Measurements from ENCODE around the gene CREBRF.

The CREBRF gene

DNA sequence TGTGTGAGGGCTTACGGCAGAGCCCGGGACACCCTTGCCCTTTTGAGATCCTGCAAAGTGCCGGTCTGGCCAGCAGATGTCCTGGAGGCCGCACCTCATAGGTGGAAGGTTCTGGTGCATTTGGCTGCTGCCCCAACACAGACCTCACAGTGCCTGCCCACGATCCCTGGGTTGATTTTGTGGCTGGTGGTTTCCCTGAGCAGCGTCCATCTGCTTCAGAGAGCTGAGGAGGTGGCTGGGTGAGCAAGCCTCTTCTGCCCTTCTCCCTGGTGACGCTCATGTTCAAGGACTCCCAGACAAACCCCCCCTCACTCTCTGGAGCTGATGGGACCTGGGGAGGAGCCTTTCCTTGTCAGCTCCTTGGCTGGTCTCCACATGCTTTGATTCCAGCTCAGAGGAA lies 107.1 kb downstream of the CREBRF start:
- DNase-seq, result no peak

DNA sequence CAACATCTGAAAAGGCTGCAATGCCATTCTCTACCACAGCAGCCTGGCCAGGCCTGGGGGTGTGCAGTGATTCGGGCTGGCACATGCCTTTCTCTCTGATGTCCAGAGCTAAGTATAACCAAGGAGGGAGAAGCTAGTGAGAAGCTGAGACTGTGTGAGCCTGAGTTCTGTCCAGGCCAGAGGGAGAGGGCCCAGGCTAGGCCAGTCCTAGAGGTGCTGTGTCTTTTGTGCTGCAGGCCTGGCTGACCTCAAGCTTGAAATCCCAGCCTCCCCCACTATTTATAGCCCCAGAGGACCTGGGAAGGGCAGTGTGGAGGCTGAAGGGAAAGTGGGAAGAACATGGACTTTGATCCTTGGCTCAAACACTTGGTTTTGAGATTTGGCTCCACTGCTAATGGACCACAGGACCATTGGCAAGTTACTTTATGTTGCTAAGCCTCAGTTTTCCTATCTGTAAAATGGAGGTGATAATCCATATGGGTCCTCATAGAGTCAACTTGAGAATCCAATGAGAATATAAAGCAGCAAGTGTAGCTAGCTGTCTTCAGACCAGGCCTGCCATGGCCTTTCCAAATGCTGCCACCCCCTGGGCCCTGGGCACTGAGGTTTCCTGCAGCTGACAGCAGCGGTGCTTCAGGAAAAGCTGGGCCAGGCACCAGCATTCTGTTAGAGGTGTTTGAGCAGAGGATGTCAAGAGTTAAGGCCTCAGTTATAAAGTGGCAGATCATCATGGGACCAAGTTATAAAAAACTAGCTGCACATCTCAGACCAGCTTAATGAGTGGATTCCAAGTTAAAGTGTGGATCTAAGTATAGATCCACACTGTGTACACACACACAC lies 109.2 kb downstream of the CREBRF start:
- no peak for DNase-seq

DNA sequence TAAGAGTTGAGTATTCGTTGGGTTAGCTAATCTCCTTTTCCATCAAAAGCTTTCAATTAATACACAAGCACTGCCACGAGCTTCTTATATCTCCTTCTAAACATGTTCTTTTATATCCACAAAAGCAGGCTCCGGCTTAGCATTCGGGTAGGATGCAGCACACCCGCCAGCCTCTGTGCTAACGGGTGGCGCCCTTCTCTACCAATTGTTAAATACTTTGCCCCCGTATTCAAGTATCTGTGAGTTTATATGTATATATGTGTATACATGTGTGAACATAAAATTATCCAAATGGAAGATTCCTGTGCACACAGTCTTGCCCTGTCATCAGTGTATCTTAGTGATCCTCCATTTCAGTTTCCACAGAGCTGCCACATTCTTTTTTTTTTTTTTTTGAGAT lies 116.0 kb downstream of the CREBRF start:
- no peak for DNase-seq

DNA sequence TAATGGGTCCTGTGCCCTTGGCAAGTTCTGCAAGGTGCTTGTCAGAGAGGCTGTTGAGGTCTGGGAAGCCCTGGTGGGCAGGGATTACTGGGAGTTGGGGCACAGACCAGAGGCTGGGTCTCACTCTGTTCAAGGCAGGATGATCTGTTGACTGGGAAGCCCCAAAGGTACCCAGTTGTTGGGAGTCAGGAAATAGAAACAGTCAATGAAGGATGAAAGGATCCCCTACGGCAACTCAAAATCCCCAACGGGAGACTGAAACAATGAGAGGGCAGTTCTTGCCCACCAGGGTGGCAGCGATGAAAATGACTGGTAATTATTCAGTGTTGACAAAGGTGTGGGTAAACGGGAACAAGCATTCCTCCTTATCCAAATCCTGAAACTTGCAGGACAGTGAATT lies 119.4 kb downstream of the CREBRF start:
- no peak for DNase-seq

DNA sequence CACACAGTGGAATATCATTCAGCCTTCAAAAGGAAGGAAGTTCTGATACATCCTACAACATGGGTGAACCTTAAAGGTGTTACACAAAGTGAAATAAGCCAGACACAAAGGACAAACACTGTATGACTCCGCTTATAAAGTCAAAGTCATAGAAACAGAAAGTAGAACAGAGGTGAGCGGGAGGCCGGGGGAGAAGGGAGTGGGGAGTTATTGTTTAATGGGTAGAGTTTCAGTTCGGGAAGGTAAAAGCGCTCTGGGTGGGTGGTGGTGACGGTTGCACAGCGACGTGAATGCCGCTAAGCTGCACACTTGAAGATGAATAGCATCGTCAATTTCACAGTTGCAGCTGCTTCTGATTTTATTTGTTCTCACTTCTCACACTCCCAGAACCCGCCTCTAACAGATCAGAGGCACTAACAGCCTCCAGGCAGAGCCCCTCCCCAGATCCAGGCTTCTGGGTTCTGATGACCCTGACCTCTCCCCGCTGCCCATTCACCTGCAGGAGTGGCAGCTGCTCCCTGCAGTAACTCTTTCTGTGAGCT lies 122.3 kb downstream of the CREBRF start:
- no peak for DNase-seq

DNA sequence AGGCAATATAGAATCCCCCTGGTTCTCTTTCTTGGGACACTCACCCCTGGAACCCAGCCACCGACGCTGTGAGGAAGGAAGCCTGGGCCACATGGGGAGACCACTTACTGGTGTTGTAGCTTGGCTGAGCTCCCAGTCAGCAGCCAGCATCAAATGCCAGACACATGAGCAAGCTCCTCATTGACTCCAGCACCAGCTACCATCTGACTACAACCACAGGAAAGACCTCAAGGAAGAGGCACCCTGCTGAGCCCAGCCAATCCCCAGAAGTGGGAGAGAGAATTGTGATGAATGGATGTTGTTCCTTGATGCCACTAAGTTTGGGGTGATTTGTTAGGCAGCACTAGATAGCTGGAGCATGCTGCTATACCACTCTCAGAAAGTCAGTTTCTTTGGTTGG lies 124.2 kb downstream of the CREBRF start:
- no peak for DNase-seq

DNA sequence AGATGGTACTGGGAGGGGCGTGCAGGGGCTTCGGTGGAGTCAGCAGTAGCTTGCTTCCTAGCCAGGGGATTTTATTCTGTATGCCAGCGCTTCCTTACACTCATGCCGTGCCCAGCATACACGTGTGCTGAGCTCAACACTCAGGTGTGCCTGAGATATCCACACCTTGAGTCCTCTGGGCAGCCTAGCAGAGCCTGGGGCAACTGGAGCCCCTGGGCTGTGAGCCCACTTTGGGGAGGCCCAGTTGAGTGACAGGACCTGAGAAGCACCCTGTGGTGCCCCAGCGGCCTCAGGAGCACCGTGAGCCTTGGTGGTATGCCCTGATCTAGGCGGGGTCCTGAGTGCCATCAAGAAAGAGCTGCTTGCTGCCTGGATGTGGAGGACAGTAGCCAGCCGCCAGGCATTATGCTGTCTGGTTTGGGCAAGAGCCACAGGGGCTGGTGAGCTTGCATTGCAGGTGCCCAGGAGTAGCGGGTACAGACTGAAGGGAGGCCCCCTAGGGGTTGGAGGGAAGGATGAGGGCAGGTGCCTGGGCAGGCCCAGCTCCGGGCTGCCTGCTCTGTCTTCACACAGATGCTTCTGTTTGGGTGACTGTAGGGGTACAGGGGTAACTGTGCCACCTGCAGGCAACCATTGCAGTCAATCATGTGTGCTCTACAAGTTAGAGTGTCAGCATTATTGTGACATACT lies 131.0 kb downstream of the CREBRF start:
- DNase-seq, result no peak

DNA sequence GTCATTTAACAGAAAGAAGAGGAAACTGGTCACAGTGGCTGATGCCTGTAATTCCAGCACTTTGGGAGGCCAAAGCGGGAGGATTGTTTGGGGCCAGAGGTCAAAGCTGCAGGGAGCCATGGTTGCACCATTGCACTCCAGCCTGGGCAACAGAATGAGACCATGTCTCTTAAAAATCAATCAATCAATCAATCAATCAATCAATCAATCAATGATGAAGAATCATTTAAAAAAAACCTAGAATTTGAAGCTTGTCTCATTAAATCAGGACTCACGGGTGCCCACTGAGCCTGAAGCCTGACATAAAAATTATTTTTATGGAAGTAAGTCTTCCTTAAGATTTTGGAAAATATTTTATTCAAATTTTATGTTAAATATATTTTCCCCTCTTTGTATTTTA lies 132.1 kb downstream of the CREBRF start:
- DNase-seq, result no peak

All from NCI-H1092 (cell line).